Measurements from ENCODE around the gene SFXN2. TPM values are rescaled to one million over a fixed set of nuclear protein-coding genes. Genes with fewer than 3 reads are reported as not detected.
A peak's percentile ranks its signal among the peaks of the same experiment; 100 is the strongest.

SFXN2 gene
- total RNA-seq, 1 experiment from 2014 or later, result 5.4 TPM

- no peak overlapping the region for H3K4me2 ChIP-seq
- no peaks in the 10 kb centered on the region for H3K9me2 ChIP-seq (ENCODE audit: insufficient read depth)
- intact Hi-C loops (cut with micrococcal nuclease; ENCODE audit: unreplicated experiment), result no loop called here
- CTCF ChIA-PET, result no interaction called here
- no peaks in the 10 kb centered on the region for H3K9me3 ChIP-seq (ENCODE audit: insufficient read depth, low read depth)
- BruUV-seq (replicated peaks), result no TSS peak
- H3K4me3 ChIP-seq, result no peak overlapping the region
- no peak for DNase-seq
- TF ChIP-seq EZH2 (IDR thresholded peaks at IDR 0.05; ENCODE audit: low read depth), result no peak
- no peak for TF ChIP-seq CTCF (conservative IDR thresholded peaks at IDR 0.05)
- POLR2A ChIA-PET (ENCODE audit: unreplicated experiment), result no interaction called here
- H3K27me3 ChIP-seq (ENCODE audit: insufficient read depth, low read depth), result no peaks in the 10 kb centered on the region
- H3F3A ChIP-seq (ENCODE audit: insufficient read depth, low read depth), result no peaks in the 10 kb centered on the region
- H3K36me3 ChIP-seq (ENCODE audit: low read depth), result no peaks in the 10 kb centered on the region
- no peaks in the 10 kb centered on the region for H4K20me1 ChIP-seq (ENCODE audit: insufficient read depth)
- H3K4me1 ChIP-seq (replicated peaks; ENCODE audit: insufficient read depth), result peaks cover 5% of the 10 kb centered on the region; the same call in 1 of the 2 replicates
- no peak overlapping the region for H2AFZ ChIP-seq
- H3K79me2 ChIP-seq (ENCODE audit: low read depth), result no peaks in the 10 kb centered on the region
- H3K27ac ChIP-seq, result no peak overlapping the region
Observed at GRCh38 chr10:102674566-102674965, 39.9 kb upstream of the SFXN2 start.

GRCh38 chr10:102675011-102675665, 39.3 kb upstream of the SFXN2 start:
- Histone ChIP-seq H3K27me3 (ENCODE audit: insufficient read depth, low read depth) (no peaks in the 10 kb centered on the region), H3F3A (ENCODE audit: insufficient read depth, low read depth) (no peaks in the 10 kb centered on the region), H3K4me2 (no peak overlapping the region), H3K4me1 (replicated peaks; ENCODE audit: insufficient read depth) (no peaks in the 10 kb centered on the region), H3K79me2 (ENCODE audit: low read depth) (no peaks in the 10 kb centered on the region), H3K36me3 (ENCODE audit: low read depth) (no peaks in the 10 kb centered on the region), H3K9me2 (ENCODE audit: insufficient read depth) (no peaks in the 10 kb centered on the region), H2AFZ (no peak overlapping the region), H4K20me1 (ENCODE audit: insufficient read depth) (no peaks in the 10 kb centered on the region), H3K27ac (no peak overlapping the region), H3K9me3 (ENCODE audit: insufficient read depth, low read depth) (no peaks in the 10 kb centered on the region), H3K4me3 (no peak overlapping the region)
- no peak for DNase-seq
- TF ChIP-seq EZH2 (IDR thresholded peaks at IDR 0.05; ENCODE audit: low read depth) (no peak), CTCF (conservative IDR thresholded peaks at IDR 0.05) (no peak)
- ChIA-PET POLR2A (ENCODE audit: unreplicated experiment) (no interaction called here), CTCF (interaction anchor here (1.0 kb wide), 1 partner anchor 445 kb away, joined by 3 read pairs; no protein-coding TSS in a partner anchor)
- no TSS peak for BruUV-seq (replicated peaks)
- intact Hi-C loops (cut with micrococcal nuclease; ENCODE audit: unreplicated experiment), result loop anchor here (5.0 kb wide), 1 partner anchor 52 kb away; no protein-coding TSS in a partner anchor

- H3F3A ChIP-seq (ENCODE audit: insufficient read depth, low read depth), result no peaks in the 10 kb centered on the region
- no peak overlapping the region for H3K27ac ChIP-seq
- H2AFZ ChIP-seq, result no peak overlapping the region
Observed at GRCh38 chr10:102675666-102676533, 38.5 kb upstream of the SFXN2 start.

More at GRCh38 chr10:102675666-102676533, 38.5 kb upstream of the SFXN2 start:
- peak in 1 of 2 experiments; percentile 23 for DNase-seq
- POLR2A ChIA-PET (ENCODE audit: unreplicated experiment), result interaction anchor here (0.6 to 0.8 kb wide), 2 partner anchors 38 to 372 kb away, joined by 5 to 27 read pairs; no protein-coding TSS in a partner anchor
- CTCF ChIA-PET, result interaction anchor here (1.0 kb wide), 1 partner anchor 446 kb away, joined by 3 read pairs; no protein-coding TSS in a partner anchor
- Histone ChIP-seq H3K4me2 (no peak overlapping the region), H3K79me2 (ENCODE audit: low read depth) (no peaks in the 10 kb centered on the region), H3K9me3 (ENCODE audit: insufficient read depth, low read depth) (no peaks in the 10 kb centered on the region), H4K20me1 (ENCODE audit: insufficient read depth) (no peaks in the 10 kb centered on the region), H3K9me2 (ENCODE audit: insufficient read depth) (no peaks in the 10 kb centered on the region), H3K4me1 (replicated peaks; ENCODE audit: insufficient read depth) (no peaks in the 10 kb centered on the region), H3K4me3 (no peak overlapping the region), H3K27me3 (ENCODE audit: insufficient read depth, low read depth) (no peaks in the 10 kb centered on the region), H3K36me3 (ENCODE audit: low read depth) (no peaks in the 10 kb centered on the region)
- intact Hi-C loops (cut with micrococcal nuclease; ENCODE audit: unreplicated experiment), result loop anchor here (5.0 kb wide), 1 partner anchor 51 kb away; no protein-coding TSS in a partner anchor
- no peak for TF ChIP-seq CTCF (conservative IDR thresholded peaks at IDR 0.05)
- TF ChIP-seq EZH2 (IDR thresholded peaks at IDR 0.05; ENCODE audit: low read depth), result no peak
- BruUV-seq (replicated peaks), result no TSS peak

All from PC-9 (cell line).